HEK293T (cell line): ENCODE results near the gene MARS1.

Experiments
- ARNT ChIP-seq: fragments of 450-650 bp; IDR thresholded peaks from 2 replicates; pipeline ENCODE4 v1.6.1; 2017; ENCODE audit warnings: mild to moderate bottlenecking
- ELF4 ChIP-seq: fragments of 450-650 bp; IDR thresholded peaks from 2 replicates; pipeline ENCODE4 v1.6.1; 2017; ENCODE audit warnings: antibody characterized with exemption
- SP1 ChIP-seq: fragments of 450-650 bp; IDR thresholded peaks from 2 replicates; pipeline ENCODE4 v1.6.1; 2017
- SUZ12 ChIP-seq: fragments of 450-650 bp; IDR thresholded peaks from 2 replicates; pipeline ENCODE4 v1.6.1; 2016; ENCODE audit warnings: mild to moderate bottlenecking
- TF ChIP-seq, protein P1 (sequence below): fragments of 450-650 bp; IDR thresholded peaks from 2 replicates; pipeline ENCODE4 v1.6.1; 2016

DNA sequence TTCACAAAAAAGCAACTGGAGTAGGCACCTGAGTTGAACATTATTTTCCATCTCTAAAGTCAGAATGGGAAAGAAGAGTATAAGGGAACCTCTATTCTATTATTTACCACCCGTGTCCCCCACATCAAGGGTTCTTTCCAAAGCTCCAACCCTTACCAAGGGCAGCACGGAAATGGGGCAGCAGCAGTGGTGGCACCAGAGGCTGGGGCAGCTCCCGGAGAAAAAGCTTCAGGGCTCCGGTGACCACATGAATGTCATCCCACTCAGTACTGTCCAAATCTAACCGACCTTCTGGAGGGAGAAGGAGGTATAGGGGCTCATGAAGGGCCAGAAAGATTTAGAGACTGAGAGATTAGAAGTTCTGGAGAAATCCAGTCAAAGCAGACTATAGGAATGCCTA is 14.0 kb upstream of the MARS1 start:
- TF ChIP-seq SP1 (no peak), ARNT (no peak), ELF4 (no peak), SUZ12 (no peak)
- TF ChIP-seq, protein P1, sequence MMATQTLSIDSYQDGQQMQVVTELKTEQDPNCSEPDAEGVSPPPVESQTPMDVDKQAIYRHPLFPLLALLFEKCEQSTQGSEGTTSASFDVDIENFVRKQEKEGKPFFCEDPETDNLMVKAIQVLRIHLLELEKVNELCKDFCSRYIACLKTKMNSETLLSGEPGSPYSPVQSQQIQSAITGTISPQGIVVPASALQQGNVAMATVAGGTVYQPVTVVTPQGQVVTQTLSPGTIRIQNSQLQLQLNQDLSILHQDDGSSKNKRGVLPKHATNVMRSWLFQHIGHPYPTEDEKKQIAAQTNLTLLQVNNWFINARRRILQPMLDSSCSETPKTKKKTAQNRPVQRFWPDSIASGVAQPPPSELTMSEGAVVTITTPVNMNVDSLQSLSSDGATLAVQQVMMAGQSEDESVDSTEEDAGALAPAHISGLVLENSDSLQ, result no peak
